Activated naive CD4-positive, alpha-beta T cell treated with anti-CD3 and anti-CD28 coated beads, Interleukin-2, amount 10 ng/mL, durations not matched to agents 7 days and 5 days (primary cell): ENCODE results near the gene EFR3B.

Experiments used
- CTCF ChIA-PET: fragments of 350-600 bp; sonication (Branson Sonifier 250); formaldehyde crosslinking; loops from one replicate; lab custom pipeline; 2021; ENCODE audit warnings: antibody characterized with exemption; lab: Charles Lee
- DNase-seq: peaks from one replicate; pipeline ENCODE4 v3.0.0-alpha.2; 2020
- H3K27ac Mint-ChIP-seq: one replicate; pipeline ENCODE4 v1.8.0; 2021; ENCODE audit warnings: mild to moderate bottlenecking, moderate library complexity, mixed read lengths
- H3K27me3 Mint-ChIP-seq: one replicate; pipeline ENCODE4 v1.8.0; 2021; ENCODE audit warnings: mild to moderate bottlenecking, mixed read lengths
- H3K36me3 Mint-ChIP-seq: one replicate; pipeline ENCODE4 v1.8.0; 2021; ENCODE audit warnings: mixed read lengths
- H3K4me1 Mint-ChIP-seq: one replicate; pipeline ENCODE4 v1.8.0; 2021; ENCODE audit warnings: mixed read lengths
- H3K4me3 Mint-ChIP-seq: one replicate; pipeline ENCODE4 v1.8.0; 2021; ENCODE audit warnings: mild to moderate bottlenecking, moderate library complexity, mixed read lengths
- H3K9me3 Mint-ChIP-seq: one replicate; pipeline ENCODE4 v1.8.0; 2021; ENCODE audit warnings: mixed read lengths

The EFR3B gene

GRCh38 chr2:25194576-25195122, 152.8 kb downstream of the EFR3B start:
- DNase-seq: no peak
- H3K36me3 Mint-ChIP-seq: no peaks in the 10 kb centered on the region
- CTCF ChIA-PET: interaction anchor here (1.4 to 4.1 kb wide), 6 partner anchors 13 to 219 kb away, joined by 4 to 64 read pairs (median 8); no protein-coding TSS in a partner anchor
- peaks cover 38% of the 10 kb centered on the region for H3K27me3 Mint-ChIP-seq
- H3K9me3 Mint-ChIP-seq: no peaks in the 10 kb centered on the region
- no peak overlapping the region for H3K27ac Mint-ChIP-seq
- no peak overlapping the region for H3K4me3 Mint-ChIP-seq
- H3K4me1 Mint-ChIP-seq: no peaks in the 10 kb centered on the region

GRCh38 chr2:25197336-25198208, 155.7 kb downstream of the EFR3B start:
- Mint-ChIP-seq H3K27ac (no peak overlapping the region), H3K9me3 (no peaks in the 10 kb centered on the region), H3K4me3 (no peak overlapping the region), H3K27me3 (peaks cover 48% of the 10 kb centered on the region), H3K4me1 (peaks cover 13% of the 10 kb centered on the region), H3K36me3 (no peaks in the 10 kb centered on the region)
- no peak for DNase-seq
- CTCF ChIA-PET: interaction anchor here (0.9 to 4.1 kb wide), 5 partner anchors 13 to 776 kb away, joined by 3 to 64 read pairs (median 4); no protein-coding TSS in a partner anchor

GRCh38 chr2:25198209-25198525, 156.3 kb downstream of the EFR3B start:
- no peaks in the 10 kb centered on the region for H3K9me3 Mint-ChIP-seq
- H3K4me3 Mint-ChIP-seq: no peak overlapping the region
- no peaks in the 10 kb centered on the region for H3K36me3 Mint-ChIP-seq
- H3K4me1 Mint-ChIP-seq: peaks cover 15% of the 10 kb centered on the region
- H3K27me3 Mint-ChIP-seq: peaks cover 48% of the 10 kb centered on the region
- H3K27ac Mint-ChIP-seq: no peak overlapping the region
- DNase-seq: no peak
- CTCF ChIA-PET: interaction anchor here (1.0 to 4.1 kb wide), 2 partner anchors 33 to 223 kb away, joined by 4 to 64 read pairs; no protein-coding TSS in a partner anchor

GRCh38 chr2:25198576-25198975, 156.7 kb downstream of the EFR3B start:
- Mint-ChIP-seq H3K9me3 (no peaks in the 10 kb centered on the region), H3K4me3 (no peak overlapping the region), H3K27me3 (peaks cover 48% of the 10 kb centered on the region), H3K27ac (no peak overlapping the region), H3K4me1 (peaks cover 19% of the 10 kb centered on the region), H3K36me3 (no peaks in the 10 kb centered on the region)
- CTCF ChIA-PET: no interaction called here
- DNase-seq: no peak

GRCh38 chr2:25201265-25201664, 159.4 kb downstream of the EFR3B start:
- Mint-ChIP-seq H3K36me3 (no peaks in the 10 kb centered on the region), H3K9me3 (no peaks in the 10 kb centered on the region), H3K4me1 (peaks cover 19% of the 10 kb centered on the region), H3K4me3 (no peak overlapping the region), H3K27ac (no peak overlapping the region), H3K27me3 (peaks cover 39% of the 10 kb centered on the region)
- CTCF ChIA-PET: no interaction called here
- DNase-seq: no peak

- Mint-ChIP-seq H3K27me3 (peaks cover 36% of the 10 kb centered on the region), H3K36me3 (no peaks in the 10 kb centered on the region), H3K9me3 (no peaks in the 10 kb centered on the region), H3K4me1 (peaks cover 19% of the 10 kb centered on the region), H3K27ac (no peak overlapping the region), H3K4me3 (no peak overlapping the region)
- CTCF ChIA-PET: no interaction called here
- DNase-seq: no peak
These were observed 159.9 kb downstream of the EFR3B start for GRCh38 chr2:25201794-25202193.

GRCh38 chr2:25202275-25202674, 160.4 kb downstream of the EFR3B start:
- DNase-seq: no peak
- Mint-ChIP-seq H3K9me3 (no peaks in the 10 kb centered on the region), H3K27ac (no peak overlapping the region), H3K4me1 (peaks cover 22% of the 10 kb centered on the region), H3K36me3 (no peaks in the 10 kb centered on the region), H3K27me3 (peaks cover 34% of the 10 kb centered on the region), H3K4me3 (no peak overlapping the region)
- CTCF ChIA-PET: interaction anchor here (1.0 kb wide), 1 partner anchor 36 kb away, joined by 3 read pairs; no protein-coding TSS in a partner anchor

- DNase-seq: no peak
- H3K27me3 Mint-ChIP-seq: peaks cover 21% of the 10 kb centered on the region
- peaks cover 22% of the 10 kb centered on the region for H3K4me1 Mint-ChIP-seq
- H3K27ac Mint-ChIP-seq: no peak overlapping the region
- CTCF ChIA-PET: interaction anchor here (0.5 kb wide), 1 partner anchor 24 kb away, joined by 3 read pairs; no protein-coding TSS in a partner anchor
- H3K4me3 Mint-ChIP-seq: no peak overlapping the region
- H3K9me3 Mint-ChIP-seq: no peaks in the 10 kb centered on the region
- H3K36me3 Mint-ChIP-seq: no peaks in the 10 kb centered on the region
These were observed 162.4 kb downstream of the EFR3B start for GRCh38 chr2:25204190-25204838.

- CTCF ChIA-PET: interaction anchor here (1.4 kb wide), 1 partner anchor 11 kb away, joined by 8 read pairs; no protein-coding TSS in a partner anchor
- Mint-ChIP-seq H3K27me3 (peaks cover 4% of the 10 kb centered on the region), H3K27ac (no peak overlapping the region), H3K4me3 (no peak overlapping the region), H3K9me3 (no peaks in the 10 kb centered on the region), H3K4me1 (peaks cover 33% of the 10 kb centered on the region), H3K36me3 (no peaks in the 10 kb centered on the region)
- no peak for DNase-seq
These were observed 165.2 kb downstream of the EFR3B start for GRCh38 chr2:25207078-25207545.
